Stimulated activated naive CD8-positive, alpha-beta T cell treated with anti-CD3 and anti-CD28 coated beads, Interleukin-15, amount 100 ng/mL, for 72 hours (primary cell): ENCODE results near the gene ARID1B.

ENCODE experiments used
- ATAC-seq: fragments of 150-1000 bp; cut with Tn5 transposase; 2 replicates; pipeline ENCODE4 v1.10.0; 2021; ENCODE audit warnings: mild to moderate bottlenecking, moderate library complexity
- DNase-seq, 2 donors: peaks; one replicate each; pipeline ENCODE4 v3.0.0; 2021 to 2022
- H3K27ac Mint-ChIP-seq, 2 donors: one replicate each; pipeline ENCODE4 v1.8.0; 2022; ENCODE audit warnings: mild to moderate bottlenecking in 2 of 2, mixed read lengths in 2 of 2, moderate library complexity in 2 of 2
- H3K27me3 Mint-ChIP-seq: one replicate; pipeline ENCODE4 v1.8.0; 2022; ENCODE audit warnings: mixed read lengths
- H3K4me1 Mint-ChIP-seq: one replicate; pipeline ENCODE4 v1.8.0; 2022; ENCODE audit warnings: mild to moderate bottlenecking, mixed read lengths
- H3K4me3 Mint-ChIP-seq, 2 donors: one replicate each; pipeline ENCODE4 v1.8.0; 2022; ENCODE audit warnings: mild to moderate bottlenecking in 2 of 2, mixed read lengths in 2 of 2, moderate library complexity in 1 of 2
- H3K9me3 Mint-ChIP-seq, 2 donors: one replicate each; pipeline ENCODE4 v1.8.0; 2022; ENCODE audit warnings: mixed read lengths in 2 of 2

ARID1B gene

GRCh38 chr6:156780962-156781853 lies 4.0 kb downstream of the ARID1B start:
- no peak for DNase-seq
- Mint-ChIP-seq H3K27me3 (no peaks in the 10 kb centered on the region), H3K27ac (peak overlapping the region; percentile 97), H3K9me3 (no peaks in the 10 kb centered on the region), H3K4me3 (peak overlapping the region; percentile 78 to 92), H3K4me1 (peaks cover 36% of the 10 kb centered on the region)
- ATAC-seq: no peak

- Mint-ChIP-seq H3K27me3 (no peaks in the 10 kb centered on the region), H3K4me1 (peaks cover 40% of the 10 kb centered on the region), H3K4me3 (peak overlapping the region; percentile 78 to 92), H3K9me3 (no peaks in the 10 kb centered on the region), H3K27ac (peak overlapping the region; percentile 97)
- no peak for ATAC-seq
- DNase-seq: no peak
These were observed 4.9 kb downstream of the ARID1B start for GRCh38 chr6:156781861-156782631.

DNA sequence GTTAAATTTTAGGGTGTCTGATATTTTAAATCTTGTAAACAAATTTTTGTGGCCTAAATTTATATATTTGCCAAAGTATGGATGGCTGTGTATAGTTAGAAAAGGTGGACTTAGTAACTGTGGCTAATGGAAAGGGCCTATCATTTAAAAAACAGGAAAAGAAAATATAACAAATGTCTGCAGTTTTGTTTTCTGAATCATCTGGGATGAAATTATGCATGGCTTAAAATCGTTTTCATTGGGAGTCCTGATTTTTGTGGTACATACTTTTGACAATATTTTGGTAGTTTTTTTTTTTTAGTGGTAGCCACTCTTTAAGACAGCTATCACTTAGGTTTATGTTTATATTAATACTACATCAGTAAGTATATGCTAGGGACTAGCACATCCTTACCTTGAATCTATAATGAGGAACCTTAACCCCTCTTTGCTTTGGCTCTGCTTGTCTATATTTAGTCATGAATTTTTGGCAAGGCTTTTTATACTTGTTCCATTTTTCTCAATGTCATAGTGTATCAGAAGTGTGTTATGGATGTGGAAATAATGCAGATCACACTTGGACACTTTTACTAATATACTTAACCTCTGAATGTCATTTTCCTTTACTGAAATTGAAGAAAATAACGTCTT lies 5.6 kb downstream of the ARID1B start:
- Mint-ChIP-seq H3K27me3 (no peaks in the 10 kb centered on the region), H3K9me3 (no peaks in the 10 kb centered on the region), H3K4me3 (peak overlapping the region; percentile 78 to 92), H3K27ac (peak overlapping the region; percentile 97), H3K4me1 (peaks cover 48% of the 10 kb centered on the region)
- DNase-seq (no peak), ATAC-seq (no peak)

GRCh38 chr6:156783958-156784357 lies 6.8 kb downstream of the ARID1B start:
- peak overlapping the region in 1 of 2 donors; percentile 92 for H3K4me3 Mint-ChIP-seq
- ATAC-seq (no peak), DNase-seq (no peak)
- H3K27me3 Mint-ChIP-seq: no peaks in the 10 kb centered on the region
- peaks cover 59% of the 10 kb centered on the region for H3K4me1 Mint-ChIP-seq
- H3K27ac Mint-ChIP-seq: peak overlapping the region in 1 of 2 donors; percentile 77
- no peaks in the 10 kb centered on the region for H3K9me3 Mint-ChIP-seq

DNA sequence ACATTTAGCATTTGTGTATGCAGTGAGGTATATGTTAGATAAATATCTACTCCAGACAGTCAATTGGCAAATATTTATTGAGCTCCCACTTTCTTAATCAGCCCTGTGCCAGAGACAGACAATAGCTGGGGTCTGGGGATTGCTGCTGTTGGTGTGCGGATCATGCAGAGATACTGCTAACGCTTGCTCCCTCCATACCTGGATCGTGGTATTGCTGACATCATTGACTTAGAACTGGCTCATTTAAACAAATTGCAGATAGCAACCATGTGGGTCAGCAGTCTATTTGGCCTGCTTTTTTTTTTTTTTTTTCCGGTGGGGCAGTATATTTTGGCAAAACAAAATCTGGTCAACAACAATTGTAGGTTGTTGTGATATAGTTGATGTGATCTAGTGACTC lies 9.5 kb downstream of the ARID1B start:
- ATAC-seq: no peak
- H3K9me3 Mint-ChIP-seq: no peaks in the 10 kb centered on the region
- H3K4me3 Mint-ChIP-seq: no peak overlapping the region
- no peaks in the 10 kb centered on the region for H3K27me3 Mint-ChIP-seq
- peak overlapping the region in 1 of 2 donors; percentile 63 for H3K27ac Mint-ChIP-seq
- DNase-seq: no peak
- H3K4me1 Mint-ChIP-seq: peaks cover 85% of the 10 kb centered on the region

DNA sequence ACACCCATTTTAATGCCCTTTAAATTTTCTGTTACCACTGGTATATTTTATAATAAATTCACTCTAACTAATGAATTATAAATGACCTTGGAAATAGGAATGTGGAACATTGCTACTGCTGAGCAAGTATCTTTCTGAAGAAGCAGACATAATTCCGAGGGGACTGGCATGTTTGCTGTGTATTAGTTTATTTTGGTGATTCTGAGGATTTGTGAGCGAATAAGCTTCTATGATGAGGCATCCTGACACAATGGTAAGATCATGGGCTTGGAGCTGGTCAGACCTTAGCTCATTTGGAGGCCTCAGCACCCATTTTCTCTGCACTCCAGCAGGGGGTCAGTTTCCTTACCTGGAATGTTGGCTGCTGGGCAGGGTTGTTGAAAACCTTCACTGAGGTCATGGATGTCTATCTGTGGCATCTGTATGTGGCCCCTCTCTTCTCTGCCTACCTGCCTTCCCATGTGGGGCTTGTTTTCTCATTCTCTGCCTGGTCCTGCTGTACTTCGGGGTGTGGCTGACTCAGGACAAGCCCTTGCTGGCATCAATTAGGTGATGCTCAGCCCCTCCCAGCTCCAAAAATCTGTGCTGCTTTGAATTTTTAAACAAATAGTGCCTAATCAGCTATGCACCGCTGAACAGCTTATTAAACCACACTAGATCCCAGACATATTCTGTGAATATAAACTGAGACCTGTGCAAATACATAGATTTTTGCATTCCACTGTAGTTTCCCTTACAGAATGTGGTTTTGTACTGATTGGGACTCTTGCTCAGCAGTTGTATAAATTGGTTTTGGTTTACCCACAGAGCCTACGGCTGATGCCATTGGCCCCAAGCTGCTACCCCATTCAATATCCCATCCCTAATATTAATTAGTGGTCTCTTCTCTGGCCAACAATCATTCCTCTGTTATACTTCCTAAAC lies 10.7 kb downstream of the ARID1B start:
- no peaks in the 10 kb centered on the region for H3K27me3 Mint-ChIP-seq
- H3K4me1 Mint-ChIP-seq: peaks cover 91% of the 10 kb centered on the region
- H3K27ac Mint-ChIP-seq: no peak overlapping the region
- no peak overlapping the region for H3K4me3 Mint-ChIP-seq
- H3K9me3 Mint-ChIP-seq: no peaks in the 10 kb centered on the region
- ATAC-seq (no peak), DNase-seq (no peak)

- Mint-ChIP-seq H3K27me3 (no peaks in the 10 kb centered on the region), H3K9me3 (no peaks in the 10 kb centered on the region), H3K4me3 (no peak overlapping the region), H3K4me1 (peaks cover 86% of the 10 kb centered on the region), H3K27ac (peak overlapping the region in 1 of 2 donors; percentile 9)
- ATAC-seq: no peak
- no peak for DNase-seq
These were observed 12.1 kb downstream of the ARID1B start for GRCh38 chr6:156789081-156789943.

DNA sequence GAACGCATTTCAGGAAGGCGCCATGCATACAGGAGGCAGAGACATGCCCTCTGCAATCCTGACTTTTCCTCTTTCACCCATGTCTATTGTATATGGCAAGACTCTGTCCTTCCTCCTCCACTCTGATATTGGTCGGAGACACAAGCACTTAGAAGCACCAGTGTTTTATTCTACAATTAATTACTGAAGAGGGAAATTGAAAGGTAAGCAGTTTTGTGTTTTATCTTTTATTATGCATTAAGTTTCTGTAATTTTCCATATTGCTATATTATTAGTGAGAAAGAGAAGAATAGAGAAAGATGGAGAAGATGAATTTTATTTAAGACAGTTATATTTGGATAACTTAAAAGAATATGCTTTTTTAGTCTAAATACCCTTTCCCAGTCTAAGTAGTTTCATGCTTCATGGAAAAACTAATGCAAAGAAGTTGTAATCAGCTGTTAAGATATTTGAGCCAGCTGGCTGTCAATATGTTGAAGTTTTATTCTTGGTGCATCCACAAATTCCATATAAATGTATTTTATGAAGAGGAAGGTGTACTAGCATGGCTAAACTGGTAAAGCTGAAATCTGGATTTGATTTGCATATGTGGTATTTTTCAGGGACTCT lies 13.6 kb downstream of the ARID1B start:
- H3K4me1 Mint-ChIP-seq: peaks cover 92% of the 10 kb centered on the region
- no peak overlapping the region for H3K27ac Mint-ChIP-seq
- peak overlapping the region in 1 of 2 donors; percentile 41 for H3K4me3 Mint-ChIP-seq
- ATAC-seq (no peak), DNase-seq (no peak)
- H3K9me3 Mint-ChIP-seq: no peaks in the 10 kb centered on the region
- no peaks in the 10 kb centered on the region for H3K27me3 Mint-ChIP-seq

DNA sequence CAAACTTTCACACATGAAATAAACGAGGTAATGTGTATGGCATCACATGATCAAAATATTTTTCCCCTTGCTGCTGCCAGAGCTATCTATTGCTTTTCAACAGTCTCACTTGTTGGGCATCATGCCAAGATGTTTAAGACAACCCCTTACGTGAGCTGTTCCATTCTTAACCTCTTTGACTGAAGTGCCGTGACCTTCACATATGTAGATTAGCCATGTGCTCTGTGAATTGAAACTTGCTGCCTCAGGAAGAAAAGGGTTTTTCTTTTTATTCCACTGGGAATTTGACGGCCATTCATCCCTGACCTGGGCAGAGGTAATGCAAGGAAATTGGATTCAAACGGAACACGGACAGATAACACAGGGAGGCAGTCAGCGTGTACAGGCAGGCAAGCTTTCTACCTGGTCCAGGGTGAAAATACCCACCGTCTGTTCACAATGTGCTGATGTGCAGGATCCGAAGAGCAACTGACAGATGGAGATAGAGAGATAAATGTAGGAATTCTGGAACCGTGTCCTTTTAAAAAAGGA lies 14.2 kb downstream of the ARID1B start:
- peaks cover 92% of the 10 kb centered on the region for H3K4me1 Mint-ChIP-seq
- H3K4me3 Mint-ChIP-seq: peak overlapping the region; percentile 22 to 41

DNA sequence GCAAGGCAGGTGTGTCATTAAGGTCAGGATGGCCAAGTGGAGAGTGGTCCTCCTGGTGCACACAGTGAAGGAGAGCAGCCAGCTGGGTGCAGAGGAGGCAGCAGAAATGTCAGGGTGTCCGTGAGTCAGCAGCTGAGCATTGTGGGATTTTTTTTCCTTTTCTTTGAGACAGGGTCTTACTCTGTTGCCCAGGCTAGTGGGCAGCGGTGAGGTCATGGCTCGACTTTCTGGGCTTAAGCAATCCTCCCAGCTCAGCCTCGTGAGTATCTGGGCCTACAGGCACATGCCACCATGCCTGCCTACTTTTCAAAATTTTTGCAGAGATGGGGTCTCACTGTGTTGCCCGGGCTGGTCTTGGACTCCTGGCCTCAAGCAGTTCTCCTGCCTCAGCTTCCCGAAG lies 16.0 kb downstream of the ARID1B start:
- H3K4me1 Mint-ChIP-seq: peaks cover 89% of the 10 kb centered on the region
- no peak for DNase-seq
- no peaks in the 10 kb centered on the region for H3K9me3 Mint-ChIP-seq
- H3K27ac Mint-ChIP-seq: no peak overlapping the region
- no peaks in the 10 kb centered on the region for H3K27me3 Mint-ChIP-seq
- ATAC-seq: no peak
- H3K4me3 Mint-ChIP-seq: no peak overlapping the region

More for the DNA sequence above, 14.2 kb downstream of the ARID1B start:
- DNase-seq (peak; percentile 40 to 50), ATAC-seq (peak; percentile 96)
- no peaks in the 10 kb centered on the region for H3K27me3 Mint-ChIP-seq
- peak overlapping the region in 1 of 2 donors; percentile 91 for H3K27ac Mint-ChIP-seq
- H3K9me3 Mint-ChIP-seq: no peaks in the 10 kb centered on the region

DNA sequence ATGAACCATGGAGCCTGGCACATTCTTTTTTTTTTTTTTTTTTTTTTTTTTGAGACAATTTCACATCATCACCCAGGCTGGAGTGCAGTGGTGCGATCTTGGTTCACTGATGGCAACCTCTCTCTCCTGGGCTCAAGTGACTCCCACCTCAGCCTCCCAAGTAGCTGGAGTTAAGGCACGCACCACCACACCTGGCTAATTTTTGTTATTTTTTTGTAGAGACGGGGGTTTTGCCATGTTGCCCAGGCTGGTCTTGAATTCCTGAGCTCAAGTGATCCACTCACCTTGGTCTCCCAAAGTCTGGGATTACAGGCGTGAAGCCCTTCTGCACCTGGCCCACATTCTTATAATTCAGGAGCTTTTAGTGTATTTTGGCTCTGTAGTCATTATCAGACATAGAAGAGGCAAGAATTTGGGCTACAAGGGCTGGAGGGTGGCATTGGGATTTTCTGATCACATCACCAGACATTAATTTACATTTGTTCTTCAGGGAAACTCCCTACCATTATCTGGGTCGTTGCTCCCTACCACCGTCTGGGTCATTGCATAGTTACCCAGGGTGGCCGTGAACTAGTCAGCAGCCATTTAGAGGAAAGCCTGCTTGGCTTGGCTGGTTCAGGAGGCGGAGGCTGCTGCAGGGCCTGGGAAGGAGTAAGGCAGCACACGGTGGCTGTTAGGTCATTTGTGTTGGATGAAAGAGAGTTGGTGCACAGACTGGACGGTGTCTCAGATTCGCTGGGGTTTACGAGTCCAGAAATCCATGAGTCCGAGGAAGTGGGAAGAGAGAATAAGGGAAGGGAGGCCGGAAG lies 17.6 kb downstream of the ARID1B start:
- Mint-ChIP-seq H3K27me3 (no peaks in the 10 kb centered on the region), H3K4me3 (no peak overlapping the region), H3K4me1 (peaks cover 80% of the 10 kb centered on the region), H3K9me3 (no peaks in the 10 kb centered on the region), H3K27ac (peak overlapping the region in 1 of 2 donors; percentile 17)
- ATAC-seq (peak; percentile 52), DNase-seq (no peak)

DNA sequence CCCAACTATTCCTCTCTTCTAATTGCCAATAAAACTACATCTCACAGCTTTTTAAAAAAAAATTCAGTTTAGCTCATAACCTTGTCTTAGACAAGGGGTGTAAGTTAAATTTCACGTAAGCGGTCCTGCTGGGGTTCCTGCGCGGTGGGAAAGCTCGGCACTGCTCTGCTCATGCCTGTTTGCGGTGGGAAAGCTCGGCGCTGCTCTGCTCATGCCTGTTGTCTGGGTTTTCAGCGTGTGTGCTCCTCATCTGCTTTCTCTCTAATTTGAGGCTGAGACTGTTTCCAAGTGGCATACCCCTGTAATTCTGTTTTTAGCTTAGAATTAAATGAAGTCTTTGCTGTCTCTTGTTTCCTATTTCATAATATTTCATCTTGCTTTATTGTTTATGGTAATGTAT lies 18.6 kb downstream of the ARID1B start:
- peak overlapping the region; percentile 16 to 49 for H3K4me3 Mint-ChIP-seq
- peaks cover 70% of the 10 kb centered on the region for H3K4me1 Mint-ChIP-seq
- no peaks in the 10 kb centered on the region for H3K9me3 Mint-ChIP-seq
- no peaks in the 10 kb centered on the region for H3K27me3 Mint-ChIP-seq
- ATAC-seq (no peak), DNase-seq (no peak)
- peak overlapping the region in 1 of 2 donors; percentile 34 for H3K27ac Mint-ChIP-seq

DNA sequence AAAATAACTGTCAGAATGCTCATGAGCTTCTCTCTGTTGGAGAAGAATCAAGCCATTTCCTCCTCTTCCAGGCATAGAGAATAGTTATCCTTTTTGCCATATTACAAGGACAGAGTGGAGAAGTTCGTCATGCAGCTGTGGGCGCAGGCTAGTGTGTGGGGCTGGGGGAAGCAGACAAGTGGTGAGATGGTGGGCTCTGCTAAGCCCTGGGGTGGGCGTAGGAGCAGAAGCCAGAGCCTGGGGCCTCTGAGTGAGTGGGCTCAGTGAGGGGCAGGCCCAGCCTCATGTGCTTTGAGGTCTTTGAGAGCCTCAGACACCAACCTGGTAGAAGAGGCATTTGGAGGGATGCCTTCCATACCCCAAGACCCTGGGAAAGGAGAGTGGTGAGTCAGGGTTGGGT lies 19.4 kb downstream of the ARID1B start:
- peak overlapping the region in 1 of 2 donors; percentile 12 for H3K27ac Mint-ChIP-seq
- no peak for ATAC-seq
- no peak overlapping the region for H3K4me3 Mint-ChIP-seq
- no peaks in the 10 kb centered on the region for H3K27me3 Mint-ChIP-seq
- no peak for DNase-seq
- peaks cover 62% of the 10 kb centered on the region for H3K4me1 Mint-ChIP-seq
- no peaks in the 10 kb centered on the region for H3K9me3 Mint-ChIP-seq
